Endothelial cell of umbilical vein (primary cell): ENCODE results near the gene ZDHHC3.

Experiments used
- CTCF ChIP-seq, 2 donors: IDR thresholded peaks; 1 replicate in 1 of 2; 2 replicates in 1 of 2; pipeline ENCODE4 v1.5.1; 2011; ENCODE audit warnings: low read length in 2 of 2, mild to moderate bottlenecking in 2 of 2, moderate library complexity in 2 of 2, control low read depth in 1 of 2, inconsistent platforms in 1 of 2, low read depth in 1 of 2; ENCODE audit not compliant: insufficient read depth in 1 of 2; ENCODE audit errors: extremely low read depth in 1 of 2
- EZH2 ChIP-seq: IDR thresholded peaks from 2 replicates; pipeline ENCODE4 v1.6.1; 2012; ENCODE audit warnings: borderline replicate concordance, low read depth, mild to moderate bottlenecking, moderate library complexity, low read length, inconsistent platforms; ENCODE audit not compliant: severe bottlenecking
- FOS ChIP-seq: IDR thresholded peaks from 2 replicates; pipeline ENCODE4 v1.6.1; 2011; ENCODE audit warnings: mild to moderate bottlenecking, low read length, moderate library complexity, borderline replicate concordance; ENCODE audit not compliant: insufficient read depth
- JUN ChIP-seq: IDR thresholded peaks from 2 replicates; pipeline ENCODE4 v1.6.1; 2011; ENCODE audit warnings: borderline replicate concordance, low read depth; ENCODE audit not compliant: insufficient read length, insufficient read depth
- MAX ChIP-seq: IDR thresholded peaks from 2 replicates; pipeline ENCODE4 v1.6.1; 2011; ENCODE audit not compliant: insufficient read depth, insufficient read length
- MYC ChIP-seq: IDR thresholded peaks from one replicate; pipeline ENCODE4 v1.6.1; 2011; ENCODE audit warnings: mild to moderate bottlenecking, low read depth, low read length
- POLR2A ChIP-seq: IDR thresholded peaks from 2 replicates; pipeline ENCODE4 v1.6.1; 2012; ENCODE audit warnings: low read depth, mild to moderate bottlenecking, control low read depth, low read length
- POLR2AphosphoS5 ChIP-seq: IDR thresholded peaks from 2 replicates; pipeline ENCODE4 v1.6.1; 2012; ENCODE audit warnings: low read depth, mild to moderate bottlenecking, control low read depth, low read length, moderate library complexity; ENCODE audit not compliant: insufficient read depth

- TF ChIP-seq CTCF (IDR thresholded peaks at IDR 0.05; ENCODE audit: extremely low read depth in 1 of 2, insufficient read depth in 1 of 2, low read depth in 1 of 2, low read length in 2 of 2), result no peak
- TF ChIP-seq POLR2A, result no peak
- TF ChIP-seq MYC, result no peak
- TF ChIP-seq EZH2, result no peak
- TF ChIP-seq POLR2AphosphoS5, result no peak
- TF ChIP-seq MAX, result no peak
- TF ChIP-seq JUN, result no peak
- no peak for TF ChIP-seq FOS
Measured at GRCh38 chr3:45000823-45001222, 24.8 kb upstream of the ZDHHC3 start.
